HEK293 (cell line): Measurements from ENCODE around the gene CRYBG1.

Source experiments
- CTCF ChIA-PET: fragments of 350-600 bp; formaldehyde crosslinking; extraction: SDS; loops from one replicate; lab custom pipeline; 2021; ENCODE audit warnings: antibody characterized with exemption; lab: Yijun Ruan, JAX
- POLR2A ChIA-PET: fragments of 300-600 bp; formaldehyde crosslinking; extraction: SDS; loops from one replicate; lab custom pipeline; 2020; ENCODE audit warnings: antibody characterized with exemption, inconsistent platforms; lab: Yijun Ruan, JAX
- H3K27ac ChIP-seq: fragments of 200-500 bp; sonication (Bioruptor generic); 2 replicates; pipeline ENCODE4 v1.5.1; 2014; ENCODE audit warnings: low read depth, low read length, control low read depth, inconsistent platforms; ENCODE audit errors: extremely low read depth
- H3K36me3 ChIP-seq, 2 experiments: fragments of 200-500 bp in 1 of 2; sonication (Bioruptor generic) in 1 of 2; 1 replicate in 1 of 2; 2 replicates in 1 of 2; pipeline ENCODE4 v1.5.1; 2014 to 2017; ENCODE audit warnings: inconsistent platforms in 2 of 2, low read length in 2 of 2; ENCODE audit not compliant: control insufficient read depth in 2 of 2, insufficient read depth in 1 of 2
- H3K4me1 ChIP-seq: fragments of 200-500 bp; sonication (Bioruptor generic); 2 replicates; pipeline ENCODE4 v1.5.1; 2014; ENCODE audit warnings: mild to moderate bottlenecking, low read length, inconsistent platforms; ENCODE audit not compliant: control insufficient read depth, insufficient read depth
- H3K4me3 ChIP-seq: 2 replicates; pipeline ENCODE4 v1.5.1; 2011; ENCODE audit warnings: low read depth, mild to moderate bottlenecking, control low read depth, low read length, moderate library complexity
- H3K9me3 ChIP-seq: fragments of 200-500 bp; sonication (Bioruptor generic); 2 replicates; pipeline ENCODE4 v1.5.1; 2014; ENCODE audit warnings: low read depth, low read length, inconsistent platforms; ENCODE audit not compliant: control insufficient read depth, insufficient read depth
- GLIS1 ChIP-seq: fragments of 450-650 bp; formaldehyde crosslinking; IDR thresholded peaks from 2 replicates; pipeline ENCODE4 v1.5.1; 2016; ENCODE audit warnings: missing biosample characterization, missing genetic modification characterization
- GLIS2 ChIP-seq: fragments of 450-650 bp; formaldehyde crosslinking; IDR thresholded peaks from 2 replicates; pipeline ENCODE4 v1.5.1; 2016; ENCODE audit warnings: missing biosample characterization, missing genetic modification characterization
- MEIS1 ChIP-seq: sonication (generic); formaldehyde crosslinking; IDR thresholded peaks from 2 replicates; pipeline ENCODE4 v1.8.1; 2022; ENCODE audit warnings: missing genetic modification reagents, mild to moderate bottlenecking, borderline replicate concordance
- MZF1 ChIP-seq: fragments of 450-650 bp; formaldehyde crosslinking; IDR thresholded peaks from 2 replicates; pipeline ENCODE4 v1.5.1; 2017; ENCODE audit warnings: missing biosample characterization, missing genetic modification characterization, borderline replicate concordance
- OSR2 ChIP-seq: fragments of 450-650 bp; formaldehyde crosslinking; IDR thresholded peaks from 2 replicates; pipeline ENCODE4 v1.5.1; 2016; ENCODE audit warnings: missing biosample characterization, missing genetic modification characterization
- OVOL3 ChIP-seq: fragments of 450-650 bp; formaldehyde crosslinking; IDR thresholded peaks from 2 replicates; pipeline ENCODE4 v1.5.1; 2016; ENCODE audit warnings: missing biosample characterization, missing genetic modification characterization
- REST ChIP-seq: fragments of 450-650 bp; formaldehyde crosslinking; IDR thresholded peaks from 2 replicates; pipeline ENCODE4 v1.5.1; 2016; ENCODE audit warnings: missing biosample characterization, missing genetic modification characterization
- TRIM28 ChIP-seq: IDR thresholded peaks from 2 replicates; pipeline ENCODE4 v1.6.1; 2011; ENCODE audit warnings: low read length, control low read depth, borderline replicate concordance
- ZBTB21 ChIP-seq: fragments of 450-650 bp; formaldehyde crosslinking; IDR thresholded peaks from 2 replicates; pipeline ENCODE4 v1.5.1; 2017; ENCODE audit warnings: missing biosample characterization, missing genetic modification characterization
- ZNF155 ChIP-seq: fragments of 450-650 bp; formaldehyde crosslinking; IDR thresholded peaks from 2 replicates; pipeline ENCODE4 v1.5.1; 2016; ENCODE audit warnings: missing biosample characterization, missing genetic modification characterization
- ZNF175 ChIP-seq: fragments of 450-650 bp; formaldehyde crosslinking; IDR thresholded peaks from 2 replicates; pipeline ENCODE4 v1.5.1; 2016; ENCODE audit warnings: missing biosample characterization, missing genetic modification characterization
- ZNF202 ChIP-seq: fragments of 450-650 bp; formaldehyde crosslinking; IDR thresholded peaks from 2 replicates; pipeline ENCODE4 v1.5.1; 2016; ENCODE audit warnings: missing biosample characterization, missing genetic modification characterization, borderline replicate concordance
- ZNF221 ChIP-seq: fragments of 450-650 bp; formaldehyde crosslinking; IDR thresholded peaks from 2 replicates; pipeline ENCODE4 v1.5.1; 2017; ENCODE audit warnings: missing biosample characterization, missing genetic modification characterization, borderline replicate concordance
- ZNF341 ChIP-seq: fragments of 450-650 bp; formaldehyde crosslinking; IDR thresholded peaks from 2 replicates; pipeline ENCODE4; 2016; ENCODE audit warnings: low read depth, missing biosample characterization, missing genetic modification characterization
- ZNF544 ChIP-seq: fragments of 450-650 bp; formaldehyde crosslinking; IDR thresholded peaks from 2 replicates; pipeline ENCODE4 v1.5.0; 2017; ENCODE audit warnings: missing biosample characterization, missing genetic modification characterization
- ZNF610 ChIP-seq: fragments of 450-650 bp; formaldehyde crosslinking; IDR thresholded peaks from 2 replicates; pipeline ENCODE4 v1.5.1; 2016; ENCODE audit warnings: missing biosample characterization, missing genetic modification characterization, borderline replicate concordance
- ZNF623 ChIP-seq: fragments of 450-650 bp; formaldehyde crosslinking; IDR thresholded peaks from 2 replicates; pipeline ENCODE4 v1.5.1; 2016; ENCODE audit warnings: missing biosample characterization, missing genetic modification characterization
- ZNF629 ChIP-seq: fragments of 450-650 bp; formaldehyde crosslinking; IDR thresholded peaks from 2 replicates; pipeline ENCODE4 v1.5.1; 2017; ENCODE audit warnings: missing biosample characterization, missing genetic modification characterization
- ZNF677 ChIP-seq: fragments of 450-650 bp; IDR thresholded peaks from 2 replicates; pipeline ENCODE4 v1.5.0; 2018; ENCODE audit warnings: missing biosample characterization, mild to moderate bottlenecking, missing genetic modification characterization, moderate library complexity
- ZNF785 ChIP-seq: fragments of 450-650 bp; formaldehyde crosslinking; IDR thresholded peaks from 2 replicates; pipeline ENCODE4 v1.5.1; 2016; ENCODE audit warnings: missing biosample characterization, missing genetic modification characterization
- TF ChIP-seq, protein P1 (sequence below): fragments of 450-650 bp; formaldehyde crosslinking; conservative IDR thresholded peaks from 2 replicates; pipeline ENCODE4 v1.5.1; 2016; ENCODE audit warnings: low read depth, missing biosample characterization, missing genetic modification characterization
- TF ChIP-seq, protein P2 (sequence below): fragments of 450-650 bp; IDR thresholded peaks from 2 replicates; pipeline ENCODE4 v1.5.1; 2018; ENCODE audit warnings: missing biosample characterization, missing genetic modification characterization
- TF ChIP-seq, protein P3 (sequence below): fragments of 450-650 bp; formaldehyde crosslinking; IDR thresholded peaks from 2 replicates; pipeline ENCODE4 v1.5.1; 2016; ENCODE audit warnings: missing biosample characterization, missing genetic modification characterization, borderline replicate concordance
- TF ChIP-seq, protein P4 (sequence below): fragments of 450-650 bp; formaldehyde crosslinking; IDR thresholded peaks from 2 replicates; pipeline ENCODE4 v1.5.1; 2016; ENCODE audit warnings: missing biosample characterization, missing genetic modification characterization

CRYBG1 gene

DNA sequence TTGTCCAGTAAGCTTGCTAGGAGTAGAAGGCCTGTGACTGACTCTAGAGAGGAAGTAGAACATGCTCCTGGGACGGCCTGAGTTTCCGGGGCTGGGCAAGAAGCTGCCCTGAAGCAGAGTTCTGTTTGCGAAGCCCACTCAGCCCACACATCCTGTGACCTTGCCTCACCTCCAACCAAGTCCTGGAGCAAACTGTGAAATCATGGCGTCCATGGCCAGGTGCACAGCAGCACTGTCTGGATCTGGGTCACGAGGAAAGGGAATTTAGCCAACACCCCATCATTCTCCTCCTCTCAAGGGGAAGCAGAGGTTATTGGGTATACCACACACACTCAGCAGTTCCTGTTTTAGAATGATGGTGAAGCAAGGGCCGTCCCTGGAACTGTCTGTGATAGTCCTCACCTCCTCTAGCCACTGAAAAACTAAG, 87.5 kb downstream of the CRYBG1 start:
- Histone ChIP-seq H3K4me3 (no peak overlapping the region), H3K27ac (no peak overlapping the region), H3K36me3 (no peaks in the 10 kb centered on the region), H3K9me3 (no peaks in the 10 kb centered on the region), H3K4me1 (no peaks in the 10 kb centered on the region)
- POLR2A ChIA-PET, result no interaction called here
- TF ChIP-seq, protein P1, sequence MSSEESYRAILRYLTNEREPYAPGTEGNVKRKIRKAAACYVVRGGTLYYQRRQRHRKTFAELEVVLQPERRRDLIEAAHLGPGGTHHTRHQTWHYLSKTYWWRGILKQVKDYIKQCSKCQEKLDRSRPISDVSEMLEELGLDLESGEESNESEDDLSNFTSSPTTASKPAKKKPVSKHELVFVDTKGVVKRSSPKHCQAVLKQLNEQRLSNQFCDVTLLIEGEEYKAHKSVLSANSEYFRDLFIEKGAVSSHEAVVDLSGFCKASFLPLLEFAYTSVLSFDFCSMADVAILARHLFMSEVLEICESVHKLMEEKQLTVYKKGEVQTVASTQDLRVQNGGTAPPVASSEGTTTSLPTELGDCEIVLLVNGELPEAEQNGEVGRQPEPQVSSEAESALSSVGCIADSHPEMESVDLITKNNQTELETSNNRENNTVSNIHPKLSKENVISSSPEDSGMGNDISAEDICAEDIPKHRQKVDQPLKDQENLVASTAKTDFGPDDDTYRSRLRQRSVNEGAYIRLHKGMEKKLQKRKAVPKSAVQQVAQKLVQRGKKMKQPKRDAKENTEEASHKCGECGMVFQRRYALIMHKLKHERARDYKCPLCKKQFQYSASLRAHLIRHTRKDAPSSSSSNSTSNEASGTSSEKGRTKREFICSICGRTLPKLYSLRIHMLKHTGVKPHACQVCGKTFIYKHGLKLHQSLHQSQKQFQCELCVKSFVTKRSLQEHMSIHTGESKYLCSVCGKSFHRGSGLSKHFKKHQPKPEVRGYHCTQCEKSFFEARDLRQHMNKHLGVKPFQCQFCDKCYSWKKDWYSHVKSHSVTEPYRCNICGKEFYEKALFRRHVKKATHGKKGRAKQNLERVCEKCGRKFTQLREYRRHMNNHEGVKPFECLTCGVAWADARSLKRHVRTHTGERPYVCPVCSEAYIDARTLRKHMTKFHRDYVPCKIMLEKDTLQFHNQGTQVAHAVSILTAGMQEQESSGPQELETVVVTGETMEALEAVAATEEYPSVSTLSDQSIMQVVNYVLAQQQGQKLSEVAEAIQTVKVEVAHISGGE (tag by site-specific recombination), result no peak
- TF ChIP-seq GLIS1 (tag by site-specific recombination) (no peak), ZNF623 (no peak), ZNF221 (tag by site-specific recombination) (no peak), OVOL3 (tag by site-specific recombination) (no peak), ZBTB21 (tag by site-specific recombination) (no peak), GLIS2 (tag by site-specific recombination) (no peak), ZNF610 (tag by site-specific recombination) (no peak), OSR2 (no peak), REST (tag by site-specific recombination) (no peak), ZNF202 (tag by site-specific recombination) (no peak), MEIS1 (no peak), ZNF785 (no peak), ZNF677 (no peak)
- TF ChIP-seq, protein P2, sequence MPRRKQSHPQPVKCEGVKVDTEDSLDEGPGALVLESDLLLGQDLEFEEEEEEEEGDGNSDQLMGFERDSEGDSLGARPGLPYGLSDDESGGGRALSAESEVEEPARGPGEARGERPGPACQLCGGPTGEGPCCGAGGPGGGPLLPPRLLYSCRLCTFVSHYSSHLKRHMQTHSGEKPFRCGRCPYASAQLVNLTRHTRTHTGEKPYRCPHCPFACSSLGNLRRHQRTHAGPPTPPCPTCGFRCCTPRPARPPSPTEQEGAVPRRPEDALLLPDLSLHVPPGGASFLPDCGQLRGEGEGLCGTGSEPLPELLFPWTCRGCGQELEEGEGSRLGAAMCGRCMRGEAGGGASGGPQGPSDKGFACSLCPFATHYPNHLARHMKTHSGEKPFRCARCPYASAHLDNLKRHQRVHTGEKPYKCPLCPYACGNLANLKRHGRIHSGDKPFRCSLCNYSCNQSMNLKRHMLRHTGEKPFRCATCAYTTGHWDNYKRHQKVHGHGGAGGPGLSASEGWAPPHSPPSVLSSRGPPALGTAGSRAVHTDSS (tag by site-specific recombination), result no peak
- TF ChIP-seq, protein P3, sequence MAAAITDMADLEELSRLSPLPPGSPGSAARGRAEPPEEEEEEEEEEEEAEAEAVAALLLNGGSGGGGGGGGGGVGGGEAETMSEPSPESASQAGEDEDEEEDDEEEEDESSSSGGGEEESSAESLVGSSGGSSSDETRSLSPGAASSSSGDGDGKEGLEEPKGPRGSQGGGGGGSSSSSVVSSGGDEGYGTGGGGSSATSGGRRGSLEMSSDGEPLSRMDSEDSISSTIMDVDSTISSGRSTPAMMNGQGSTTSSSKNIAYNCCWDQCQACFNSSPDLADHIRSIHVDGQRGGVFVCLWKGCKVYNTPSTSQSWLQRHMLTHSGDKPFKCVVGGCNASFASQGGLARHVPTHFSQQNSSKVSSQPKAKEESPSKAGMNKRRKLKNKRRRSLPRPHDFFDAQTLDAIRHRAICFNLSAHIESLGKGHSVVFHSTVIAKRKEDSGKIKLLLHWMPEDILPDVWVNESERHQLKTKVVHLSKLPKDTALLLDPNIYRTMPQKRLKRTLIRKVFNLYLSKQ (tag by site-specific recombination), result no peak
- CTCF ChIA-PET, result interaction anchor here (0.5 to 11.5 kb wide), 13 partner anchors 8 to 570 kb away, joined by 3 to 291 read pairs (median 4); no protein-coding TSS in a partner anchor

- CTCF ChIA-PET, result interaction anchor here (0.6 to 11.5 kb wide), 4 partner anchors 114 to 548 kb away, joined by 3 to 291 read pairs (median 14); no protein-coding TSS in a partner anchor
- H3K27ac ChIP-seq, result no peak overlapping the region
- no peaks in the 10 kb centered on the region for H3K4me1 ChIP-seq
- no peaks in the 10 kb centered on the region for H3K36me3 ChIP-seq
- POLR2A ChIA-PET, result no interaction called here
- no peak overlapping the region for H3K4me3 ChIP-seq
- H3K9me3 ChIP-seq, result no peaks in the 10 kb centered on the region
- TF ChIP-seq, protein P4, sequence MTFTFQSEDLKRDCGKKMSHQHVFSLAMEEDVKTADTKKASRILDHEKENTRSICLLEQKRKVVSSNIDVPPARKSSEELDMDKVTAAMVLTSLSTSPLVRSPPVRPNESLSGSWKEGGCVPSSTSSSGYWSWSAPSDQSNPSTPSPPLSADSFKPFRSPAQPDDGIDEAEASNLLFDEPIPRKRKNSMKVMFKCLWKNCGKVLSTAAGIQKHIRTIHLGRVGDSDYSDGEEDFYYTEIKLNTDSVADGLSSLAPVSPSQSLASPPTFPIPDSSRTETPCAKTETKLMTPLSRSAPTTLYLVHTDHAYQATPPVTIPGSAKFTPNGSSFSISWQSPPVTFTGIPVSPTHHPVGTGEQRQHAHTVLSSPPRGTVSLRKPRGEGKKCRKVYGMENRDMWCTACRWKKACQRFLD (tag by site-specific recombination), result no peak
- TF ChIP-seq ZNF341 (tag by site-specific recombination), result no peak
- no peak for TF ChIP-seq TRIM28
- no peak for TF ChIP-seq MZF1 (tag by site-specific recombination)
- no peak for TF ChIP-seq ZNF629 (tag by site-specific recombination)
- no peak for TF ChIP-seq ZNF544 (tag by site-specific recombination)
- TF ChIP-seq ZNF175 (tag by site-specific recombination), result no peak
- no peak for TF ChIP-seq ZNF155 (tag by site-specific recombination)
These were observed 90.1 kb downstream of the CRYBG1 start for GRCh38 chr6:106450653-106451052.
